BE2C (cell line): ENCODE measurements around the gene NANOS3.

Source experiments
- DNase-seq: peaks from one replicate; pipeline ENCODE4 v3.0.0-alpha.2; 2020
- H3K27me3 ChIP-seq: fragments of 250-450 bp; sonication (Bioruptor Pico); 2 replicates; pipeline ENCODE4 v1.5.1; 2020; ENCODE audit warnings: mild to moderate bottlenecking
- H3K36me3 ChIP-seq: fragments of 250-450 bp; sonication (Bioruptor Pico); 2 replicates; pipeline ENCODE4 v1.5.1; 2020; ENCODE audit warnings: mild to moderate bottlenecking
- H3K4me1 ChIP-seq: fragments of 250-450 bp; sonication (Bioruptor Pico); 2 replicates; pipeline ENCODE4 v1.5.1; 2020
- H3K4me3 ChIP-seq: 2 replicates; pipeline ENCODE4 v1.5.1; 2011; ENCODE audit warnings: low read depth, low read length
- H3K9me3 ChIP-seq: fragments of 250-450 bp; sonication (Bioruptor Pico); 2 replicates; pipeline ENCODE4 v1.5.1; 2020
- TF ChIP-seq, protein P1 (sequence below): IDR thresholded peaks from 2 replicates; pipeline ENCODE4 v1.5.1; 2012; ENCODE audit warnings: mild to moderate bottlenecking, low read depth, low read length

Gene NANOS3

DNA sequence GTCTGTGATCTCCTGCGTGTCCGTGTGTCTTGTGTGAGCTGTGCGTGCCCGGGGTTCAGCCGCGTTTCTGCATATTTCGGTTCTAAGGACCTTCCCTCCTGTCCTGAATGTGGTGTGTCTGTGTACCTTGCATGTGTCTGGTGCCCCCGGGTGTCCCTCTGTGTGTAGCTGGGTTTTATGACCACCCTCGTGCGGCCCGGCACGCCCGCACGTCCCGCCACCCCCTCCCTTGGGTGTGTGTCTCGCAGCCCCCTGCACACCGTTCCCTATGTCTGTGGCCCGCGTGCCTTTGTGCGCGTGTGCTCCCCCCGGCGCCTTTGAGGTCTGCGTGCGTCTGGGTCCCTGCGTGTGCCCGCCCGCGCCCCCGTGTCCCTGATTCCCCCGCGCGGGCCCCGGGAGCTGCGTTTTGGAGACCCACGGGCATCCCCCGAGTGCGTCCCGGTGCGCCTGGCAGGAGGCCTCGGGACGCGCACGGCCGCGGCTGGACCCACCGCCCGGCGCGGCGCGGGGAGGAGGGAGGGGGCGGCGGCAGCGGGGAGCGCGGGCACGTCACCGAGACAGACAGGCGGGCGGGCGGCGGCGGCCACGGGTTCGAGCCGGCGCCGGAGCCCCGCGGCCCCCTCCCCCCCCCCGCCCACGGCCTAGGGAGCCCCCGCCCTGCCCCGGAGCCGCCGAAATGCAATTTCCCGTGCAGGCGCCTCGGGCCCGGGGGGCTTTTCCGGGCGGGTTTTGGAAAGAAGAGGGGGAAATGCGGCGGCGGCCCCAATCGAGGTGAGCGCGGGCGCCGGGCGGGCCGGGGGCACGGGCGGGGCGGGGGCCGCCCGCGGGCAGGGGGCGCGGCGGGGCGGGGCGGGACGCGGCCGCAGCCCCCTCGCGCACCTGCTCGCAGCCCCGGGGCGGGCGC, 12.0 kb upstream of the NANOS3 start:
- TF ChIP-seq, protein P1, sequence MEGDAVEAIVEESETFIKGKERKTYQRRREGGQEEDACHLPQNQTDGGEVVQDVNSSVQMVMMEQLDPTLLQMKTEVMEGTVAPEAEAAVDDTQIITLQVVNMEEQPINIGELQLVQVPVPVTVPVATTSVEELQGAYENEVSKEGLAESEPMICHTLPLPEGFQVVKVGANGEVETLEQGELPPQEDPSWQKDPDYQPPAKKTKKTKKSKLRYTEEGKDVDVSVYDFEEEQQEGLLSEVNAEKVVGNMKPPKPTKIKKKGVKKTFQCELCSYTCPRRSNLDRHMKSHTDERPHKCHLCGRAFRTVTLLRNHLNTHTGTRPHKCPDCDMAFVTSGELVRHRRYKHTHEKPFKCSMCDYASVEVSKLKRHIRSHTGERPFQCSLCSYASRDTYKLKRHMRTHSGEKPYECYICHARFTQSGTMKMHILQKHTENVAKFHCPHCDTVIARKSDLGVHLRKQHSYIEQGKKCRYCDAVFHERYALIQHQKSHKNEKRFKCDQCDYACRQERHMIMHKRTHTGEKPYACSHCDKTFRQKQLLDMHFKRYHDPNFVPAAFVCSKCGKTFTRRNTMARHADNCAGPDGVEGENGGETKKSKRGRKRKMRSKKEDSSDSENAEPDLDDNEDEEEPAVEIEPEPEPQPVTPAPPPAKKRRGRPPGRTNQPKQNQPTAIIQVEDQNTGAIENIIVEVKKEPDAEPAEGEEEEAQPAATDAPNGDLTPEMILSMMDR = no peak
- no peaks in the 10 kb centered on the region for H3K9me3 ChIP-seq
- H3K4me3 ChIP-seq = peak overlapping the region; percentile 48; the same call in 1 of the 2 replicates
- peaks cover 8% of the 10 kb centered on the region for H3K4me1 ChIP-seq
- H3K36me3 ChIP-seq = no peaks in the 10 kb centered on the region
- no peak for DNase-seq
- peaks cover 23% of the 10 kb centered on the region for H3K27me3 ChIP-seq

- no peak for DNase-seq
- Histone ChIP-seq H3K4me3 (peak overlapping the region; percentile 48), H3K27me3 (peaks cover 23% of the 10 kb centered on the region), H3K4me1 (peaks cover 8% of the 10 kb centered on the region), H3K36me3 (no peaks in the 10 kb centered on the region), H3K9me3 (no peaks in the 10 kb centered on the region)
- TF ChIP-seq, protein P1 = no peak
Measured at GRCh38 chr19:13865571-13866462, 11.1 kb upstream of the NANOS3 start.

- H3K27me3 ChIP-seq = peaks cover 23% of the 10 kb centered on the region
- no peaks in the 10 kb centered on the region for H3K36me3 ChIP-seq
- H3K4me1 ChIP-seq = peaks cover 5% of the 10 kb centered on the region
- no peak overlapping the region for H3K4me3 ChIP-seq
- no peaks in the 10 kb centered on the region for H3K9me3 ChIP-seq
- no peak for DNase-seq
- TF ChIP-seq, protein P1 = no peak
Measured at GRCh38 chr19:13866463-13867046, 10.4 kb upstream of the NANOS3 start.

DNA sequence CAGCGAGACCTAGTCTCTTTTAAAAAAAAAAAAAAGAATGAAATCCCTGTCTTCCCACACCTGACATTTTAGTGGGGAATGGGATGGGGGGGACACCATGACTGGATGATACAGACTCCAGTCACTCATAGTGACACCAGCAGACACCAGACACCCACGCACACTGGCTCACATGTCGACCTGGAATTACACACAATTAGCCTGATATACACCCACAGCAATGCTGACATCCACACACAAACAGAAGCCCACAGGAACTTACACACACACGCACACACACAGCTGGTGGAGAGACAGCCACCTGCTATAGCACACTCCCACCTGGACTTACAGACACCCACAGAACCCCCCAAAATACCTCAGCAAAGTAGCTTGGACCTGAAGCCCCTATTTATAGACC, 8.3 kb upstream of the NANOS3 start:
- Histone ChIP-seq H3K36me3 (no peaks in the 10 kb centered on the region), H3K27me3 (peaks cover 23% of the 10 kb centered on the region), H3K4me1 (no peaks in the 10 kb centered on the region), H3K4me3 (no peak overlapping the region), H3K9me3 (no peaks in the 10 kb centered on the region)
- no peak for DNase-seq
- TF ChIP-seq, protein P1 = no peak

- no peaks in the 10 kb centered on the region; the same call in 1 of the 2 replicates for H3K4me1 ChIP-seq
- peaks cover 22% of the 10 kb centered on the region for H3K27me3 ChIP-seq
- no peak overlapping the region for H3K4me3 ChIP-seq
- no peak for DNase-seq
- H3K9me3 ChIP-seq = no peaks in the 10 kb centered on the region
- TF ChIP-seq, protein P1 = no peak
- no peaks in the 10 kb centered on the region for H3K36me3 ChIP-seq
Measured at GRCh38 chr19:13869281-13869680, 7.7 kb upstream of the NANOS3 start.
